Tongue (tissue), 2 donors: ENCODE measurements around the gene PCGF3. TPM values are rescaled to one million over a fixed set of nuclear protein-coding genes. Genes with fewer than 3 reads are reported as not detected.
"Not testable (repeated sequence)": the region's sequence is repeated elsewhere in the genome, so short reads cannot be mapped to it uniquely, and the experiment has no call there.

Source experiments
- DNase-seq: peaks from one replicate; pipeline ENCODE4 v3.0.0-alpha.2; 2015
- total RNA-seq: library from RNA; depleted of rRNA; stranded (reverse); fragments of >200 nt; gene quantifications from one replicate; pipeline ENCODE4 v1.2.3, GENCODE V29; 2014

Gene PCGF3
- total RNA-seq, 1 donor from 2014 or later, result 62.0 TPM

DNA sequence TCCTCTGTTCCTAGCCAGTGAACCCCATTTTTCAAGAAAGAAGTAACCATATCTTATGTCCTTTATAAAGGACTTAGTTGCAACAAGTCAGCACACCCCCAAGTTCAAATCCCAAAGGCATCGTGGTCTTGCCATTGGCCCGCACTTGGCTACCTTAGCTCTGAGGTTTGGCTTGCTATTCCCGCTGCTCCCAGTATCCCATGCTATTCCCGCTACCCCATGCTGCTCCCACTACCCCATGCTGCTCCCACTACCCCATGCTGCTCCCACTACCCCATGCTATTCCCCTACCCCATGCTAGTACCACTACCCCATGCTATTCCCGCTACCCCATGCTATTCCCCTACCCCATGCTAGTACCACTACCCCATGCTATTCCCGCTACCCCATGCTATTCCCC lies 37.4 kb upstream of the PCGF3 start:
- DNase-seq, result not testable (repeated sequence)

DNA sequence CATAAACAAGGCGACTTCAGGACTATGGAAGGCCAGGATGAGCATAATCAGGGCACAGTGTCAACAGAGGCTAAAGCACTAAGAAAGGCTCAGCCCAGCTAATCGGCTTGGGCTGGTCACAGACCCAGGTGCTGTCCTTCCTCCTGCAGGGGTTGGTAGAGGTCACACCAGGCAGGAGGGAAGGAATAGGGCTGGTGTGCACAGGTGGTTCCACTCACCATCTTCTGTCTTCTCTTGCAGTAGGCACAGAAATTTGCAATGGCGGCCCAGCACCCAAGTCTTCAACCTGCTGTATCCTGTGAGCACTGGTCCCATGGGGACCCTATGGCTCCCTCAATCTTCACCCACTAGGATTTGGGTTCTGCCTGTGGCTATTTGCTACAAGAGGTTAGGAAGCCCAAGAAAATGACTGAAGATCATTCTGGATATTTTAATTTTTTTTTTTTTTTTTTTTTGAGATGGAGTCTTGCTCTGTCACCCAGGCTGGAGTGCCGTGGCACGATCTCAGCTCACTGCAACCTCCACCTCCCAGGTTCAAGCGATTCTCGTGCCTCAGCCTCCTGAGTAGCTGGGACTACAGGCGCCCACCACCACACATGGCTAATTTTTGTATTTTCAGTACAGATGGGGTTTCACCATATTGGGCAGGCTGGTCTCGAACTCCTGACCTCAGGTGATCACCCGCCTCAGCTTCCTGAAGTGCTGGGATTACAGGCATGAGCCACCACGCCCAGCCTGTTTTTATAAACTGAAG lies 35.6 kb upstream of the PCGF3 start:
- DNase-seq, result not testable (repeated sequence)

DNA sequence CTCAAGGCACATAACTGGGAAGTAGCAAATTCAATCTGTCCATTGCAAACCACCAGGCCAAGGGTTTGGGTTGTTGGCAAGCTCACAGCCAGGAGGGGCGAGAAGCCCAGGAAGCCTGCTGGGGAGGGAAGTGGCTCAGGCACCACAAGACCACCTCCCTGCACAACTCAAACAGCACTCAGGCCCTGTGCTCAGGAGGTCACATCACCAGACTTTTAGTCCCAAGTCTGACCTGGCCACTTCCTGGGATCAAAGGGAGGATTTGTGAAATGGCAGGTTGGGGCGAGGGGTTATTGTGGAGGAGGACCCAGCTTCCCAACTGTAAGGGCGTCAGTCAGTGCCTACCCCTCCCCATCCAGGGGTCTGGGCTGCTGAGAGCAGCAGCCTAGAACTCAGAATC lies 33.9 kb upstream of the PCGF3 start:
- no peak for DNase-seq

DNA sequence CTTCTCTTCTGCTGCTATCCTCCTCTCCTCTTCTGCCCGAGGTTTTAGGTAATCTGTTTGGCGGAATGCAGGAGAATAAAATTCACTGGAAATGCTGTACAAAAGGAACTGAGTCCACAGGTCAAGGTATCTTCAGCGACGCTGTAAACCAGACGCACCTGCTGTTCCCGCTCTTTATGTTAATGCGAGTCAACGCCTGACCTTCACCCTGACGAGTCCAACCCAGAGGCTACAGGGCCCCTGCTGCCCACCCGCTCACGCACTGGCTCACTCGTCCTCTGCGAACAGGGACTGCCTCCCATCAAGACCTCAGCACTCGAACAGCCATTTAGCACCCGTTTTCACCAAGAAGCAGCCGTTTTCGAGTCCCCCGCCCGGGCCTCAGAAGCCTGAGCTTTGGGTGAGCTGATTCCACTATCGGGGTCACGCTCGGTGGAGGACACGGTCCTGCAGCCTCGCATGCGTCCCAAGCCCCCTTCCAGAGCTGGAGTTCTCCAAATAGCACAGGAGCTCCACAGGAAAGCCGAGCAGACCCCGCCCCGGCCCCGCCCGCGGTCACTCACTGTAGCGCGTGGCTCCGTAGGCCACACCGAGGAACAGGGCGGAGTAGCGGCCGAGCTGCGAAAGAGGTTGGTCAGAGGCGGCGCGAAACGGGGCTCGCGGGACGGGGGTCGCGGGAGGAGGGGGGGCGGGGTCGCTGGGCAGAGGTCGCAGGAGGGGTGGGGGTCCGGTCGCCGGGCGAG lies 32.1 kb upstream of the PCGF3 start:
- DNase-seq, result peak; percentile 33

DNA sequence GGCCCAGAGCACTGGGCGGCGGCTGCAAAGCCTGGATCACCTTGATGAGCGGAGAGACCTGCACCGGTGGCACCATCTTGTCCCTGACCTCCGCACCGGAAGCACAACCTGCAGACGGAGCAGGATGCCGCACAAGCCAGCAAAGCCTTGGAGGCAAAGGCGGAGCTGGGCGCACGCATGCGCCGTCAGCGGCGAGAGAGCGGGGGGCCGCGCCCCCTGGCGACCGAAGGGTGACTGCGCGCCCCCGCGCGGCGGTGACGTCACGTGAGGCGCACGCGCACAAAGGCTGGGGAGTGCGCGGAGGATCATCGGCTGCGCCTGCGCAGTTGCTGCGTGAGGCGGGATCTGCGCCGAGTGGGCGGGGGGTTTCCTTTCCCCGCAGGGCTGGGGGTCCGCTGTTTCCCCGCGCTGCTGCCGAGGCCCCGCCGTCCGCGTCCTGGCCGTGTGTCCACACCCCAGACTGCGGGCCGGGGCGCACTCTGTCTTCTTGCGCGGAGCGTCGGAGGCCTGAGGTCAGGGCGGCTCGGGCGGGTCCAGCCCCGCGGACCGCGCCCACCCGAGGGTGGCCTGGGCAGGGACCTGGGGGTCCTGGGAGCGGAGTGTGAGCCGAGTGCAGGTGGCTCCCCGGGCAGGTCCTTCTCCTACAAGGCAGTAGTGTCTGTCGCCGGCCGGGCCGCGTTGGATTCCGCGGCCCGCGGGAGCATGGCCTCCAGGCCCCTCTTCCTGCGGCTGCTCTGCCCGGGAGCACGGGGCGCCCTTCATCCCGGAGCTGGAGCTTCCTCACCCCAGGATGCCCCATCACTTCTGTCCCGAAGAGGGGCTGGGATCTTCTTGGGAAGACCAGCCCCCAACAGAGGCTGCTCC lies 31.2 kb upstream of the PCGF3 start, which contains the start of the genes ATP5ME and MYL5:
Gene ATP5ME, minus strand, starts transcription at position 105 of the 864 bp plus-strand sequence. Its CDS starts 29 bp downstream, at position 76.
Gene MYL5, plus strand, starts transcription at position 371 of the 864 bp plus-strand sequence. CDS start 3,485 bp downstream, outside the sequence.
- DNase-seq, result peak; percentile 99

DNA sequence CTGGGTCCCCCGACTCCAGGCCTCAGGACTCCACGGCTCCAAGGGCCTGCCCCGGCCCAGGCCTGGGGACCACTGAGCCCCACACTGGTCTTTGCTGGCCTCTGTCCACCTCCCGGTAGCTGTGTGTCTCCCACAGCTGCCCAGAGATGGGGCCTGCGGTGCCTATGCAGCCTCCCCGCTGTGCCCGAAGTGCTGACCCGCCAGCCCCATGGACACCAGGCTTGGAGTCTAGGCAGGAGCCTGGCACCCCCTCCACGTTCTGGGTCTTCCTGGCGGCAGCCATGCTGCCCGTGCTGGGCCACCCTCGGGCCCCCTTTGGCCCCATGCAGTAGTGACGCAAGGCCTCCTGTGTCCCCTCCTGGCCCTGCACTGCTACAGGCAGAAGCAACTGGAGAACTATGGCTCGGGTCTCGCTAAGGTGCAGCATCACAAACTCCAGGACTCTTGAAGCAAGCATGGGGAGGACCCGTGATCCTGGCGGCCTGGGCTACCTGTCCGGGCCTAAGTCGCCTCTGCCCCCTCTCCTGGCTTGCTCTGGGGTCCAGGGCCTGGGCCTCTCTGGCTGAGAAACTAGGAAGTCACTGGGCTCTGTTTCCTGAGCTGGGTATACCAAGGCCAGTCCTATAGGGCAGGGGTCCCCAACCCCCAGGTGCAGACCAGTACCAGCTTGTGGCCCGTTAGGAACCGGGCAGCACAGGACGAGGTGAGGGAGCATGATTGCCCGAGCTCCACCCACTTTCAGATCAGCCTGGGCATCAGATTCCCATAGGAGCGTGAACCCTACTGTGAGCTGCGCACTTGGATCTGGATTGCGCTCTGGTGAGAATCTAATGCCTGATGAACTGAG lies 30.4 kb upstream of the PCGF3 start:
- DNase-seq, result peak; percentile 17

DNA sequence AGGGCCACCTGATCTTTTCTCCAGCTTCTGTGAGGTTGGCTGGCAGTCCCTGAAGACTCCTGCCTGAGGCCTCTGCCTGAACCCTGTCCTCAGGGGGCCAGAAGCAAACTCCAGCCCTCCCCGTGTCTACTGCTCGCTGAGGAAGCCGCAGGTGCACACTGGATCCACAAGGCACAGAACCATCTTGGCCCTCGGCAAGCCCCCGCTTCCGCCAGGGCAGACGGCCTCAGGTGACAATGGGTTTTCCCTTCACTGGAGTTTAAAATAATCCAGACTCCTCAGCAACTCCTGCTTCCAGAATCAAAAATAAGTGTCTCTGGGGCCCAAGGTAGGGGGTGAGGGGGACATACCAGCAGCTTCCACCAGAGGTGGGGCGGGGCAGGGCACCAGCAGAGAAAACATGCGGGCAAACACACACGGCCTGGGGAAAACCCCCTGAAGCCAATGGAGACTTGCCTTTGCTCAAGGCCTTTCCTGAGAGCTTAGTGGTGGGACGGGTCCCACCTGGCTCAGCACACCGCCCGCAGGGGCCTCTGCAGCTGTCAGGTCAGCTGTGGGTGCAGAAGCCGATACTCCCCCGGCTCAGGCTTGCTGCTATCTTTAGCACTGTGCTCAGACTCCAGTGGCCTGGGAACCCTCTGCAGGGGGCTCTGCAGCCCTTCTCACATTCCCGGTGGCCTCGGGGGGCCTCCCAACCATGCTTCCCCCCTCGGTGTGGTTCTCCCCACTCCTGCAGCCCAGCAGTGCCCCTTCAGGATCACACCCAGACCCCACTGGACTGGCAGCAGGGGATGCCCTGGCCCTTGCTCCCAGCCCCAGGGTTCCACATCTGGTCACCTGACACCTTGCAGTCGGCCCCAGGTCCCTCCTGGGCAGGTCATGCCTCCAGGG lies 29.4 kb upstream of the PCGF3 start:
- DNase-seq, result peak; percentile 87

DNA sequence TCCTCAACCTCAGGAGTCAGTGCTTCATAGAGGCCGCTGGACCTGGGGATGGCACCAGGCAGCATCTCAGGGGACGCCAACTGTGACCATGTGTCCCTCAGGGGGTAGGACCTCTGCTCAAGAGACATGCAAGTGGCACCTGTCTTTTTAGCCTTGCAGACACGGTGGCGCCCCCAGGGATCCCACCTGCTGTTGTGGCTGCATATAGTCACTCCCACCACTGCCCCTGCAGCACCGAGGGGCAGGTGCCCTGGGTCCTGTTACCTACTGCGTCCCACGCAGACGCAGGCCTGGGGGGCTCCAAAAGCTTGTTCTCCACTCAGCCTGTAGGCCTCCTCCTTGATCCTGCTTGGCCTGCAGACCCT lies 28.8 kb upstream of the PCGF3 start:
- DNase-seq, result peak; percentile 80

DNA sequence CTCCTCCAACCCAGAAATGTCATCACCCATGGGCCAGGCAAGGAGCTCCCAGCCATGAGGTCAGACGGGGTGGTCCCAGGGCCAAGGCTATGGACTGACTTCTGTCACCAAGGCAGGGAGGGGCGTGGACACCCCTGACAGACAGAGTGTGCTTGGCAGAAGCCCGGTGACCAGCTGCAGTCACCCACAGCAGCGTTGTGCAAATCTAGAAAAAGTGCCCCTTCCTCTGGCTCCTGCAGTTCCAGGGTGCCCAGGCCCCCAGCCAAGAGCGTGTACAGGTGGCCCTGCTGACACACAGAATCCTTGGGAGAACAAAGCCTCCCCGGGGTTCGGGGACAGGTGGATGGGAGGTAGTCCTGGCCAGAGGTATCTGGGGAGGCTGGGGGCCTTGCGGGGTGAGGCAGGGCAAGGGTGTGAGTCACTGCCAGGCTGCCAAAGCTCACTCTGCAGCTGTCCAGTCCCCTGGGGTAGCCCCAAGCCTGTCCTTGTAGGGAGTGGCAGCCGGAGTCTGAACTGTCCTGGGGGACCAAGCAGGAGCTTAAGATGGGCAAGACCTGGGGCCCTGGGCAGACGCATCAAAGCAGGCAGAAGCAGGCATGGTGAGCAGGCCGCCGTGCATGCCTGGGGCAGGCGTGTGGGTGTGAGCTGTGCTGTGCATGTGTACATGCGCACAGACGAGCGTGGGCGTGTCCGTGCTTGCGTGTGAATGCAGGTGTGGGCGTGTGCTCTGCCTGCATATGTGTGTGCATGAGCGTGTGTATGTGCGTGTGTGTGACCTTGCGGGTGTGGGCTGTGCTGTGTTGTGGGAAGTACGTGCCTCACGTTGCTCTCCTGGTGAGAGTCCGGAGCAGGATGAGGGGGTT lies 28.0 kb upstream of the PCGF3 start:
- peak; percentile 81 for DNase-seq

DNA sequence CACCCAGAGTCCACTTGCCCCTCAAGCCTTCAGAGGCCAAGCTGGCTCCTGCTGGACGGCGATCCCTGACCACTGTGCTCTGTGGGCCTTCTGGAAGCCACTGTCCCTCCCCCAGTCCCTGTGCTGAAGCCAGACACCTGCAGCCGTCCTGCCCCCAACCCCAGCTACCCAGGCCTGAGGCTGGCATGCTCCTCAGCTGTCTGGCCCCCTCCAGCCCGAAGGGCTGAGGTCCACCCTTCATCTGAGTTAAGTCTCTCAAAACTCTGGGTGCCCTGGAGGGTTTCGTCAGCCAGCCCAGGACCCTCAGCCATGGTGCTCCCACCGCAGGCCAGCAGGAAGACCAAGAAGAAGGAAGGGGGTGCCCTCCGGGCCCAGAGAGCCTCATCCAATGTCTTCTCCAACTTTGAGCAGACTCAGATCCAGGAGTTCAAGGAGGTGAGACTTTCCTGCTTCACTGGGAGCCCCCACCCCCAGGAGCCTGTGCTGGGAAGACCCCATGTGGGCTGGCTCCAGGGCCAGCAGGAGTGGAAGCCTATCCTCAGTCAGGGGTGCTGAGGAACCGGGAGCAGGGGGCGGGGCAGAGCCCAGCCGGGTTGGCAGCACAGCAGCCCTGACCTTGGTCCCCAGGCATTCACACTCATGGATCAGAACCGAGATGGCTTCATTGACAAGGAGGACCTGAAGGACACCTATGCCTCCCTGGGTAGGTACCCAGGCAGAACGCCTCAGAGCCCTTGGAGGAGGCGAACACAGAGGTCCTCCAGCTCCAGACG lies 27.1 kb upstream of the PCGF3 start:
- peak; percentile 21 for DNase-seq

DNA sequence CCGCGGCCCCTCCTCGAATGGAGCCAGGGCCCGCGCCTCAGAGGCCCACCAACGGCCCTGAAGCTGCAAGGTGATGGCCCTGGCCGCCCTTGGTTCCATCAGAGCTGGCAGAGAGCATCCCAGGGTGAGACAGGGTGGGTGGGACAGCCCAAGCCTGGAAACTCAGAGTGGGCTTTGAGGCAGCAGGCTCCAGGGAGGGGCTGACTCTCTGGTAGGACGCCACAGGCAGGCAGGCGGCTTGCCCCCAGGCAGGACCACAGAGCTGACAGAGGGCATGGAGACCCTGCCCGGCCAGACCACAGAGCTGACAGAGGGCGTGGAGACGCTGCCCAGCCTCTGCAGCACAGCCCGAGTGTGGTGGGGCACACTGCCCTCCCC lies 26.5 kb upstream of the PCGF3 start:
- DNase-seq, result no peak

DNA sequence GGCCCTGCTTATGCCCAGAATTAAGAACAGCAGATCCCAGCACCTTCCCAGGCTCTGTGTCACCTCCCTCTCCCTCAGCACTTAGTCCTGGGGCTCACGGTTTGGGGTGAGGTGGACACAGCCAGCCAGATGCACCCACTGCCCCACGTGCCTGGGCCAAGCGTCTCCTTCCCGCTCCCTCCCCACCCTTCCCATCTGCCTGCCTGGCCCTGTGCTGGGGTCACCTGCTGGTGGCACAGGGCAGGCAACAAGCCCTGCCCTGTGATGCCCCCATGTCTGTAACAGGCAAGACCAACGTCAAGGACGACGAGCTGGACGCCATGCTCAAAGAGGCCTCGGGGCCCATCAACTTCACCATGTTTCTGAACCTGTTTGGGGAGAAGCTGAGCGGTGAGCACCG lies 26.0 kb upstream of the PCGF3 start:
- DNase-seq, result no peak

DNA sequence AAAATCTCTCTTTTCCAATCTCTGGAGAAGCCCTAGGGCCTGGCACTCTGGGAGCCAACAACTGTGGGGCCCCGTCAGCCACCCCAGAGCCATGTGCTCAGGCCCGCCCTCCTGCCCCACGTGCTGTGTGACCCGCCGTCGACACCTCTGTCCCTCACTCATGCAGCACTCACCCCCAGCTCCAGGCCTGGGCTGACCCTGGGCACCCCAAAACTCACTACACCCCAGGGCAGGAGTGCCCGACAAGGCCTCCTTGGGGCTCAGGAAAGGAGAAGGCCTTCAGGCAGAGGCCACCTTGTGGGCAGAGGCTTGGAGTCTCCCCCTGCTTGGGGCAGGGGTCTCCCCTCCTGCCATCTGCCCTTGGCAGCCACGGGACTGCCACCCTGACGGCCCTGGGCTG lies 25.5 kb upstream of the PCGF3 start:
- DNase-seq, result no peak

DNA sequence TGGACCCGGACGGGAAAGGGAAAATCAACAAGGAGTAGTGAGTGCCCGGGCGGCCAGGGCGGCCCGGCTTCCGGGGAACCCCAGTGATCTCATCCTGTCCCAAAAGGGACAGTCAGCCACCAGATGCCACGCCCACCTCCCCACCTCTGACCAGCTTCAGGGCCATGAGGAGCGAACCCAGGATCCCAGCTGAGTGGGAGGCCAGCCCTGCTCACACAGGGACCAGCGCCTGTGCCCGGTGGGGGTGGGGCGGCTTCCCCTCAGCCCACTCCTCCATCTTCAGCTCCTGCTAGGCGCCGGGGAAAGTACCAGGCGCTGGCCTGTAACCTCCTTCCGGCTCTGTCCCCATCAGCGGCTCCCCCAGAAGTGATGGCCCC lies 25.1 kb upstream of the PCGF3 start:
- no peak for DNase-seq

DNA sequence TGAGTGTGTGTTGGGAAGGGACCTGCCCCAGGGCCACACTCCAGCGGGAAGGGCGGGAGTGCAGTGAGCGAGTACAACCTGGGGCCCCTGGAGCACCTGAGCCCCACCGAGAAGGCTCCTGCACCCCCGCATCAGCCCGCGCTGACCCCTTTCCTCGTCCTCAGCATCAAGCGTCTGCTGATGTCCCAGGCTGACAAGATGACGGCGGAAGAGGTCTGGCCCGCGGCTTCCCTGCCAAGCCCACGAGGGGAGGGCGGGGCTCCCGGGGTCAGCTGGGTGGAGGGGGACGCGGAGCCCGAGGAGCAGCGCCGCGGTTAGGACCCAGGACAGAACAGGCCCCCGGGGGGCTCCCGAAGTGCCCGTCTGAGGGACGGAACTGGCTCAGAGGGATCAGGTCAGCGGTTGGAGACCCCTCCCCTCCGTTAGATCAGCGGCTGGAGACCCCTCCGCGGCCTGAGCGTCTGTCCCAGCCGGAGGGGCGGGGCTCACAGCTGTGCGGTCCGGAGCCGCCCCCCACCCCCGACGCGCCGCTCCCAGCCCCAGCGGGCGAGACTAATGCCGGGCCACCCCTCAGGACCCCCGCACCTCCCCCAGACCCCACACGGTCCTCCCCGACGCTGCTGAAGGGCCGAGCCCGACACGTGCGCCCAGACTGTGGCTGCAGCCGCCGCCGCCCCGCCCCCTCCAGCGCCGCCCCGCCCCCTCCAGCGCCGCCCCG lies 24.5 kb upstream of the PCGF3 start:
- peak; percentile 72 for DNase-seq

DNA sequence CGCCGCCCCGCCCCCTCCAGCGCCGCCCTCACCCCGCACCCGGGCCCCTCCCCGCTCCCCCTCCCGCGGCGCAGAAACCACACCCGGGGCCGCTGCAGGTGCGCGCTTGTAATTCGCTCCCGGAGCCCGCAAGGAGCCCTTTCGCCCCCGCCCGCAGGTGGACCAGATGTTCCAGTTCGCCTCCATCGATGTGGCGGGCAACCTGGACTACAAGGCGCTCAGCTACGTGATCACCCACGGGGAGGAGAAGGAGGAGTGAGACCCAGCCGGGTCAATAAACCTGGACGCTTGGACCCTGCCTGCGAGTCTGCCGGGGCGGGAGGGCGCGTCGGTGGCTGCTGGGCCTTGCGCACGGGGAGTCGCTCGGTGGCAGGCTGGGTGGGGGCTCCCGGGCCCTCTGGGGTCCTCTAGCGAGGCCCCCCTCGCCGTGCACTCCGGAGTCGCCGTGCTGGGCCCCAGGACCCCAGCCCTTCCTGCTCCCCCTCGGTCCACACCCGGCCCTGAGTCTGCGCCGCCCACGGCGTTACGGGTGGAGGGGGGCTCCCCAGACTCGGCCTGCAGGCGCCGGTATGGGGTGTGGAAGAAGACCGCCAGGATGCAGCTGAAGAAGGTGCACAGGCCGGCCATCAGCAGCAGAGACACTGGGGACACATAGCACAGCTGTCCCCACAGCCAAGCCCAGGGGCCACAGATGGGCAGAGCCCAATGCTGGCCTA lies 23.7 kb upstream of the PCGF3 start:
- peak; percentile 38 for DNase-seq

DNA sequence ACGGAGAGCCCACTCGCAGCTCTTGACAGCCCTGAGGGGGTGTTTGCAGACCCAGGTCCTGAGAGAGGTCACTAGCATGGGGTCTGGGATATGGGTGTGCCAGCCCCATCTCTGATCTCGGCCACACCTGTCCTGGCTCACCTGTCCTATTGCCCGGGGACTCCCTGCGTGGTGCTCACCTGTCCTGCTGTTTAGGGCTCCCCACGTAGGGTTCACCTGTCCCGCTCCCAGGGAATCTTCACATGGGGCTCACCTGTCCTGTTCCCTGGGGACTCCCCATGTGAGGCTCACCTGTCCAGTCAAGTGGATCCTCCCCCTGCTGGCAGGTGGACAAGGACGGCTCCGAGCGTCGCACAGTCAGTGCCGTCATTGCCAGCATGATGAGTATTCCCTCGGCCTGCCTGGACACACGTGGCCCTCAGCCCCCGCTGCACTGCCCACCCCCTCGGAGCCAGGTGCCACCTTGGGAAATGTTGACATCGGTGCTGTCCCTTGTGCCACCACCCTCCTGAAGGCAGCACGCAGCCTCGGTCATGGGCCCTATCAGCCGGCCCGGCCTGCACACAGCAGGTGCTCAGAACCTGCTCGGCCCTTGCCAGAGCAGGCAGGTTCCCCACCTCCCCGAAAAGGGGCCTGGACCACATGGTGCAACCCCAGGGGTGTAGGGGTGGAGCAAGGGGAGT lies 23.0 kb upstream of the PCGF3 start:
- no peak for DNase-seq
